GM20431 (cell line): ENCODE results near the gene BRAT1.
"Not testable (repeated sequence)": the region's sequence is repeated elsewhere in the genome, so short reads cannot be mapped to it uniquely, and the experiment has no call there.

ENCODE experiments used
- in situ Hi-C: fragments of 300-500 bp; cut with MseI, MboI; formaldehyde crosslinking; loops from one replicate; pipeline ENCODE4 v1.15.0; 2020; ENCODE audit warnings: low sequenced_read_pairs; ENCODE audit not compliant: unreplicated experiment

The BRAT1 gene

GRCh38 chr7:2541291-2542010 lies 13.9 kb downstream of the BRAT1 start:
- in situ Hi-C loops: no loop called here

- in situ Hi-C loops: no loop called here
These were observed 14.7 kb downstream of the BRAT1 start for GRCh38 chr7:2540641-2541051.

- in situ Hi-C loops: no loop called here
These were observed 15.2 kb downstream of the BRAT1 start for GRCh38 chr7:2540133-2540532.

- in situ Hi-C loops: no loop called here
These were observed 16.1 kb downstream of the BRAT1 start for GRCh38 chr7:2539031-2539911.

- in situ Hi-C loops: no loop called here
These were observed 17.1 kb downstream of the BRAT1 start for GRCh38 chr7:2537981-2538851.

GRCh38 chr7:2535872-2536627 lies 19.3 kb downstream of the BRAT1 start:
- in situ Hi-C loops: not testable (repeated sequence)

GRCh38 chr7:2534214-2534613 lies 21.1 kb downstream of the BRAT1 start:
- in situ Hi-C loops: not testable (repeated sequence)

- in situ Hi-C loops: not testable (repeated sequence)
These were observed 21.8 kb downstream of the BRAT1 start for GRCh38 chr7:2533566-2533965.

GRCh38 chr7:2532816-2533215 lies 22.5 kb downstream of the BRAT1 start:
- in situ Hi-C loops: not testable (repeated sequence)

- in situ Hi-C loops: not testable (repeated sequence)
These were observed 23.0 kb downstream of the BRAT1 start for GRCh38 chr7:2532199-2532772.

- in situ Hi-C loops: not testable (repeated sequence)
These were observed 23.6 kb downstream of the BRAT1 start for GRCh38 chr7:2531796-2532110.

- in situ Hi-C loops: not testable (repeated sequence)
These were observed 24.1 kb downstream of the BRAT1 start for GRCh38 chr7:2530994-2531795.

GRCh38 chr7:2530071-2530987 lies 25.0 kb downstream of the BRAT1 start:
- in situ Hi-C loops: no loop called here

GRCh38 chr7:2529161-2530070 lies 25.9 kb downstream of the BRAT1 start:
- in situ Hi-C loops: no loop called here

- in situ Hi-C loops: no loop called here
These were observed 26.7 kb downstream of the BRAT1 start for GRCh38 chr7:2528481-2529095.
